ENCODE measurements around the gene SLC25A24. TPM values are rescaled to one million over a fixed set of nuclear protein-coding genes. Genes with fewer than 3 reads are reported as not detected.

SLC25A24 gene
- total and polyA plus RNA-seq, 2 of the 13 experiments (the other 11 are each of a cell fraction or from before 2014, with no cell fraction given) = 8.0 to 12.4 TPM

- TF ChIP-seq, protein P1, sequence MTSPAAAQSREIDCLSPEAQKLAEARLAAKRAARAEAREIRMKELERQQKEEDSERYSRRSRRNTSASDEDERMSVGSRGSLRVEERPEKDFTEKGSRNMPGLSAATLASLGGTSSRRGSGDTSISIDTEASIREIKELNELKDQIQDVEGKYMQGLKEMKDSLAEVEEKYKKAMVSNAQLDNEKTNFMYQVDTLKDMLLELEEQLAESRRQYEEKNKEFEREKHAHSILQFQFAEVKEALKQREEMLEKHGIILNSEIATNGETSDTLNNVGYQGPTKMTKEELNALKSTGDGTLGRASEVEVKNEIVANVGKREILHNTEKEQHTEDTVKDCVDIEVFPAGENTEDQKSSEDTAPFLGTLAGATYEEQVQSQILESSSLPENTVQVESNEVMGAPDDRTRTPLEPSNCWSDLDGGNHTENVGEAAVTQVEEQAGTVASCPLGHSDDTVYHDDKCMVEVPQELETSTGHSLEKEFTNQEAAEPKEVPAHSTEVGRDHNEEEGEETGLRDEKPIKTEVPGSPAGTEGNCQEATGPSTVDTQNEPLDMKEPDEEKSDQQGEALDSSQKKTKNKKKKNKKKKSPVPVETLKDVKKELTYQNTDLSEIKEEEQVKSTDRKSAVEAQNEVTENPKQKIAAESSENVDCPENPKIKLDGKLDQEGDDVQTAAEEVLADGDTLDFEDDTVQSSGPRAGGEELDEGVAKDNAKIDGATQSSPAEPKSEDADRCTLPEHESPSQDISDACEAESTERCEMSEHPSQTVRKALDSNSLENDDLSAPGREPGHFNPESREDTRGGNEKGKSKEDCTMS (CRISPR knock-in tag; conservative IDR thresholded peaks at IDR 0.05) = no peak
- TF ChIP-seq ZNF451 (CRISPR knock-in tag; IDR thresholded peaks at IDR 0.05) = no peak
- peak; percentile 5 for TF ChIP-seq CBX1 (IDR thresholded peaks at IDR 0.05; ENCODE audit: low read depth)
- no peak for TF ChIP-seq ZNF460 (CRISPR knock-in tag; IDR thresholded peaks at IDR 0.05; ENCODE audit: borderline replicate concordance)
- TF ChIP-seq, protein P2, sequence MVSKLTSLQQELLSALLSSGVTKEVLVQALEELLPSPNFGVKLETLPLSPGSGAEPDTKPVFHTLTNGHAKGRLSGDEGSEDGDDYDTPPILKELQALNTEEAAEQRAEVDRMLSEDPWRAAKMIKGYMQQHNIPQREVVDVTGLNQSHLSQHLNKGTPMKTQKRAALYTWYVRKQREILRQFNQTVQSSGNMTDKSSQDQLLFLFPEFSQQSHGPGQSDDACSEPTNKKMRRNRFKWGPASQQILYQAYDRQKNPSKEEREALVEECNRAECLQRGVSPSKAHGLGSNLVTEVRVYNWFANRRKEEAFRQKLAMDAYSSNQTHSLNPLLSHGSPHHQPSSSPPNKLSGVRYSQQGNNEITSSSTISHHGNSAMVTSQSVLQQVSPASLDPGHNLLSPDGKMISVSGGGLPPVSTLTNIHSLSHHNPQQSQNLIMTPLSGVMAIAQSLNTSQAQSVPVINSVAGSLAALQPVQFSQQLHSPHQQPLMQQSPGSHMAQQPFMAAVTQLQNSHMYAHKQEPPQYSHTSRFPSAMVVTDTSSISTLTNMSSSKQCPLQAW (CRISPR knock-in tag; IDR thresholded peaks at IDR 0.05) = 0 out of 2 replicates have a peak, but pooled peaks have one; percentile 26
- TF ChIP-seq RORA (CRISPR knock-in tag; IDR thresholded peaks at IDR 0.05) = no peak
- no peak for TF ChIP-seq RFX1 (IDR thresholded peaks at IDR 0.05)
- TF ChIP-seq, protein P3, sequence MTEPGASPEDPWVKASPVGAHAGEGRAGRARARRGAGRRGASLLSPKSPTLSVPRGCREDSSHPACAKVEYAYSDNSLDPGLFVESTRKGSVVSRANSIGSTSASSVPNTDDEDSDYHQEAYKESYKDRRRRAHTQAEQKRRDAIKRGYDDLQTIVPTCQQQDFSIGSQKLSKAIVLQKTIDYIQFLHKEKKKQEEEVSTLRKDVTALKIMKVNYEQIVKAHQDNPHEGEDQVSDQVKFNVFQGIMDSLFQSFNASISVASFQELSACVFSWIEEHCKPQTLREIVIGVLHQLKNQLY (CRISPR knock-in tag; IDR thresholded peaks at IDR 0.05) = no peak
- TF ChIP-seq ZFP36L1 (CRISPR knock-in tag; IDR thresholded peaks at IDR 0.05) = no peak
- TF ChIP-seq NCOA2 (CRISPR knock-in tag; IDR thresholded peaks at IDR 0.05) = no peak
- TF ChIP-seq SATB2 (CRISPR knock-in tag; IDR thresholded peaks at IDR 0.05) = no peak
- no peak for TF ChIP-seq ZNF30 (CRISPR knock-in tag; IDR thresholded peaks at IDR 0.05)
- TF ChIP-seq CHD4 (IDR thresholded peaks at IDR 0.05; ENCODE audit: borderline replicate concordance, low read length) = no peak
- TF ChIP-seq ATF2 (CRISPR knock-in tag; IDR thresholded peaks at IDR 0.05) = no peak
- peak; percentile 5; the same call in 1 of the 2 replicates for TF ChIP-seq TOPORS (CRISPR knock-in tag; IDR thresholded peaks at IDR 0.05)
- no peak for TF ChIP-seq HOXA5 (CRISPR knock-in tag; IDR thresholded peaks at IDR 0.05)
Observed at GRCh38 chr1:108200687-108201051, 526 bp upstream of the SLC25A24 start (continued).

Measured in HepG2 (cell line).